ENCODE results near the gene PANK4.

PANK4 gene

GRCh38 chr1:2528966-2529783, 2.8 kb upstream of the PANK4 start:
- no peak for DNase-seq (ENCODE audit: low spot score)

- DNase-seq (ENCODE audit: low spot score) = no peak
Measured at GRCh38 chr1:2528611-2528965, 2.2 kb upstream of the PANK4 start.

GRCh38 chr1:2528016-2528415, 1.6 kb upstream of the PANK4 start:
- no peak for DNase-seq (ENCODE audit: low spot score)

- no peak for DNase-seq (ENCODE audit: low spot score)
Measured at GRCh38 chr1:2527556-2527860, 1.1 kb upstream of the PANK4 start.

- DNase-seq (ENCODE audit: low spot score) = peak; percentile 36
Measured at GRCh38 chr1:2526824-2527555, 594 bp upstream of the PANK4 start.

- DNase-seq (ENCODE audit: low spot score) = no peak
Measured at GRCh38 chr1:2525572-2525919, 850 bp downstream of the PANK4 start.

GRCh38 chr1:2523891-2524609, 2.3 kb downstream of the PANK4 start:
- DNase-seq (ENCODE audit: low spot score) = no peak

GRCh38 chr1:2523191-2523890, 3.1 kb downstream of the PANK4 start:
- DNase-seq (ENCODE audit: low spot score) = no peak

GRCh38 chr1:2522230-2522629, 4.2 kb downstream of the PANK4 start:
- no peak for DNase-seq (ENCODE audit: low spot score)

- DNase-seq (ENCODE audit: low spot score) = no peak
Measured at GRCh38 chr1:2520806-2521205, 5.6 kb downstream of the PANK4 start.

GRCh38 chr1:2520206-2520605, 6.2 kb downstream of the PANK4 start:
- no peak for DNase-seq (ENCODE audit: low spot score)

- DNase-seq (ENCODE audit: low spot score) = no peak
Measured at GRCh38 chr1:2519729-2520128, 6.7 kb downstream of the PANK4 start.

- DNase-seq (ENCODE audit: low spot score) = no peak
Measured at GRCh38 chr1:2519029-2519685, 7.2 kb downstream of the PANK4 start.

GRCh38 chr1:2518528-2518927, 7.9 kb downstream of the PANK4 start:
- DNase-seq (ENCODE audit: low spot score) = no peak

- no peak for DNase-seq (ENCODE audit: low spot score)
Measured at GRCh38 chr1:2517966-2518365, 8.4 kb downstream of the PANK4 start.

GRCh38 chr1:2516946-2517345, 9.4 kb downstream of the PANK4 start:
- no peak for DNase-seq (ENCODE audit: low spot score)

- no peak for DNase-seq (ENCODE audit: low spot score)
Measured at GRCh38 chr1:2516124-2516523, 10.3 kb downstream of the PANK4 start.

GRCh38 chr1:2515763-2516080, 10.7 kb downstream of the PANK4 start:
- DNase-seq (ENCODE audit: low spot score) = no peak

- no peak for DNase-seq (ENCODE audit: low spot score)
Measured at GRCh38 chr1:2514863-2515762, 11.3 kb downstream of the PANK4 start.

GRCh38 chr1:2513939-2514652, 12.3 kb downstream of the PANK4 start:
- DNase-seq (ENCODE audit: low spot score) = no peak
